GM18870 (cell line): ENCODE data around the gene NAT14.

Experiments
- ATAC-seq: cut with Tn5 transposase; IDR thresholded peaks from one replicate; pipeline ENCODE4 v1.9.1; 2021; ENCODE audit warnings: moderate library complexity; ENCODE audit not compliant: unreplicated experiment

The NAT14 gene

DNA sequence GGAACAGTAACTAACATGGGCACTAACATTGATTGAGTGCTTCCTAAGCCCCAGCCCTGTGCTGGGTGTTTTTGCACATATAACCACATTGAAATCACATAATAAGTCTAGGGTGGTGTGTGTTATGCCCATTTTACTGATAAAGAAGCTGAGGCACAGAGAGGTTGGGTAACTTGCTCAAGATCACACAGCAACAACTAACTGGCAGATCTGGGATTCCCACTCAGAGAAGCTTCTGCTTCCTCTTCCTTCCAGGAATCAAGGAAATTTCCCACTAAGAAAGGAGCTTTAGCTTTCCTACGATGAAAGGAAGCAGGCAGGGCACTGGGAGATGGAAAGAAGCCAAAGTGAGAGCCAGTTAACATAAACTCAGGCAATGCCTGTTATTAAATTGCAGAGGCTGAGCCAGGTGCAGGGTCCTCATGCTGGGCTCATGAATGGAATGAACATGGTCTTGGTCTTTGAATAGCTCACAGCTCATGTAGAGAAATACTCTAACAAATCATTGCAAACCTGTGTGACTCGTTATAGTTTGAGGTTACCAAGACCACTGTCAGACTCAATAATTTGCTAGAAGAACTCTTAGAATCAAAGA is 13.4 kb downstream of the NAT14 start:
- ATAC-seq = no peak

DNA sequence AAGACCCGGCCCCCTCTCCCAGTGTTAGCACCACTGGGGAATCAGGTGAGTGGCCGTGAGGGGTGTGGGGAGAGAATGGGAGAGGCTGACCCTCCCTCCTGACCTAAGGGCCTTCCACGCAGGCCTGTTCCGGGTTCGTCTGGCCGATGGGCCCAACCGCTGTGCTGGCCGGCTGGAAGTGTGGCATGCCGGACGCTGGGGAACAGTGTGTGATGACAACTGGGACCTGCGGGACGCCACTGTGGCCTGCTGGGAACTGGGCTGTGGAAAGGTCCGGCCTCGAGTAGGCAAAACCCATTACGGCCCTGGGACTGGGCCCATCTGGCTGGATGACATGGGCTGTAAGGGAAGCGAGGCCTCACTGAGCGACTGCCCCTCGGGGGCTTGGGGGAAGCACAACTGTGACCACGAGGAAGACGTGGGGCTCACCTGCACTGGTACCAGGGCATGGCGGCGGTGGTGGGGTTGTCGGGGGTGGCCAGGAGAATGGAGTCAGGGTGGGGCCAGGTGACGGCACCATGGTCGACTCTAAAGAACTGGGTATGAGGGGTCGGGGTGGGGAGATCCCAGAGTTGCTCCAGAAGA is 15.5 kb downstream of the NAT14 start:
- ATAC-seq = no peak

DNA sequence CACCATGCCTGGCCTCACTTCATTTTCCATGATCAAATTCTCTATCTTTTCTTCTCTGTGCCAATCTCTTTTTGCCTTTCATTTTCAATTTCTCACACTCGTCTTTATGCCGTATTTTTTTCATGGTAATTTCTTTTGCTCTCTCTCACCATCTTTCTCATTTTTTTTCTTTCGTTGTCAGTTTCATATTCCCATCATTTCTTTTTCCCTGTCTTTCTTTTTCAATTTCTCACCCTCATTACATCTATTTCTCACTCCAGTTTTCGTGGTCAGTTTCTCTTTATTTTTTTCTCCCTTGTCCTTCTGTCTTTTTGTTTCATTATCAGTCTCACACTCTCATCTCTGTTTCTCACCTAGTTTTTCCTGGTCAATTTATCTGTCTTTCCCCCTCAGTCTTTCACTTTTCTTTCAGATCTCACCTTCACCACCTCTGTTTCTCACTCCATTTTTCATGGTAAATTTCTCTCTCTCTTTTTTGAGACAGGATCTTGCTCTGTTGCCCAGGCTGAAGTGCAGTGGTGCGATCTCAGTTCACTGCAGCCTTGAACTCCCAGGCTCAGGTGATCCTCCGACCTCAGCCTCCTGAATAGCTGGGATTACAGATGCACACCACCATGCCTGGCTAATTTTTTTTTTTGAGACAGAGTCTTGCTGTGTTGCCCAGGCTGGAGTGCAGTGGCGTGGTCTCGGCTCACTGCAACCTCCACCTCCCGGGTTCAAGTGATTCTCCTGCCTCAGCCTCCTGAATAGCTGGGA is 17.4 kb downstream of the NAT14 start:
- ATAC-seq = no peak

DNA sequence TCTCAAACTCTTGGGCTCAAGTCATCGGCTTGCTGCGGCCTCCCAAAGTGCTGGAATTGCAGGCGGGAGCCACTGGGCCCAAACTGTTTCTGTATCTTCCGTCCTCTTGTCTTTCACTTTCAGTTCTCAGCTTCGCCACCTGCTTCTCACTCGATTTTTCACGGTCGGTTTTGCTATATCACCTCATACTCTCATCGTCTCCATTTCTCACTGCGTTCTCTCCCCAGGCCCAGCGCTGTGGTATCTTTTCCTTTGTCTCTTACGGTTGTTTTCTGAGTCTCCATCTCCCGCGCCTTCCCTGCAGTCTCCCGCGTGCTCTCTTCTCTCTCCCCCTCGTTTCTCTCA is 18.1 kb downstream of the NAT14 start:
- ATAC-seq = no peak

DNA sequence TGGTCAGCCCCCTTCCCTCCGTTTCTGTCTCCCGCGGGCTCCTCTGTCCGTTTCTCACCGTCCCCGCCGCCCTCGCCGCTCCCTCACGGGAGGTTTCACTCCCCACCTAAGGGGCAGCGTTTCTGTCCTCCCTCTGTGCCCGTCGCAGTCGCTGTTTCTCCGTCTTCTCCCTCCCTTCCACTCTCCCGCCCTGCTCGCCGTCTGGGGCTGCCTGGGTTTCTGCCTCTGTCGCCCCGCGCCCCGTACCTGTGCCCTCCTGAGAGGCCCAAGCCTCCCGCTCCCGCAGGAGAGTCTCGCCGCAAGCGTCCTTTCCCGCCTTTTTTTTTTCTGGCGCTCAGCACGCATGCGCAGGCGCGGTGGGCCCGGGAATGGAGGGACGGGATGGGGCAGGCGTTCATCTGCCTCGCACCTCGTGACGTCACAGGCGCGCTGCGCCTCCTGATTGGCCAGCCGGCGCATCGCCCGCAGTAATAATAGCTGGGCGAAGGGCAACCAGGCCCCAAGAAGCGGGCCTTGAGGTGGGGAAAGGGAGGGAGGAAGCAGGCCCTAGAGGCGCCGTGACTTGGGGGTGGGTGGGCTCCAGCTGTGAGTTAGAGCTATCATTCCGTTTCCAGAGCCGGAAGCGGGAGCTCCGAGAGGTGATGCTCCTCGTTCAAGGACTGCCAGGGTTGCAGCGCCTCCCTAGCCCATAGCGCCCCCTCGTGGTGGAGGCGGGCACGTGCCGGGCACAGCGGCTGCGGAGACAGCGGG is 18.7 kb downstream of the NAT14 start:
- peak; percentile 84 for ATAC-seq

DNA sequence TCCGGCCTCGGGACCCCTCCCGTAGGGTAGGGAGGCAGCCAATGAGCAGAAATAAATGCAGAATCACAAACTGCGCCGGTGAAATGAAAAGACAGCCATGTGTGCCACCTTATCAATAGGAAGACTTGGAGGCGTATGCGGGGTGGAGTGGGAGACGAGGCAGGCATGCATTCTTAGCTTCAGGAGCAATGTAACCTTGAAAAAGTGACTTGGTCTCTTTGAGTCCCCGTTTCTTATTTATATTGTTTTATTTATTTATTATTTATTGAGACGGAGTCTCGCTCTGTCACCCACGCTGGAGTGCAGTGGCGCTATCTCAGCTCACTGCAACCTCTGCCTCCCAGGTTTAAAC is 19.2 kb downstream of the NAT14 start:
- no peak for ATAC-seq

DNA sequence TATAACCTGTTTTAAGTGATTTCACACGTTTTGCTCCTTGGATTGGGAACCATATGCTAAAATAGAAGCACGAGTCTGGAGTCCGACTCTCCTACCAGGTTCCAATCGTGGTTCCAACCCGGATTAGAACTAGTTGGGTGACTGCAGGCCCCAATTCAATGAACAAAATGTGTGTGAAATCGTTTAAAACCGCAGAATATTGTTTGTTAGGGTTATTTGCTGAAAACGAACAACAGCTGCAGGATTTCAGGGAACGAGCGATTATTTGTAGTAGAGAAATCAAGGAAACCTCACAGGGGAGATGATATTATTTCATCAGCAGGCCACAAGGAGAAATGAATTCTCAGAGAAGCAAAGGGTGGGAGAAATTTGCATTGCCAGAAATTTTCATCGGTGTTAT is 20.0 kb downstream of the NAT14 start:
- ATAC-seq = no peak

DNA sequence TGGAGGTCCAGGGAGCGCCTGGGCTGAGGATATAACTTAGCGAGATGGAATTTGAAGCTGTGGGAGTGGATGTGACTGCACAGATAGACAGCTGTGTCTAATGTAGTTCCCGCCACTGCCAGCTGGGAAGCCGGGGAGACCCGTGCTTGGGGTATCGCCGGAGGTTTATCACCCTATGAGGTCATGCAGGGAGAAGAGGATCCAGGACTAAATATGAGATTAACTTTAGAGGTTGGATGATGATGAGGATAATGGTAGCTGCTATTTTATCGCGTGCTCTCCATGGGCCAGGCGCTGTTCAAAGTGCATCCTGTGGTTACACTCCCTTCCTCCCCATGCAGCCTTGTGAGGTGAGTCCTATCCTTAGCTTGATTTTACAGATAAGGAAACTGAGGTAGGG is 23.1 kb downstream of the NAT14 start:
- ATAC-seq = no peak

DNA sequence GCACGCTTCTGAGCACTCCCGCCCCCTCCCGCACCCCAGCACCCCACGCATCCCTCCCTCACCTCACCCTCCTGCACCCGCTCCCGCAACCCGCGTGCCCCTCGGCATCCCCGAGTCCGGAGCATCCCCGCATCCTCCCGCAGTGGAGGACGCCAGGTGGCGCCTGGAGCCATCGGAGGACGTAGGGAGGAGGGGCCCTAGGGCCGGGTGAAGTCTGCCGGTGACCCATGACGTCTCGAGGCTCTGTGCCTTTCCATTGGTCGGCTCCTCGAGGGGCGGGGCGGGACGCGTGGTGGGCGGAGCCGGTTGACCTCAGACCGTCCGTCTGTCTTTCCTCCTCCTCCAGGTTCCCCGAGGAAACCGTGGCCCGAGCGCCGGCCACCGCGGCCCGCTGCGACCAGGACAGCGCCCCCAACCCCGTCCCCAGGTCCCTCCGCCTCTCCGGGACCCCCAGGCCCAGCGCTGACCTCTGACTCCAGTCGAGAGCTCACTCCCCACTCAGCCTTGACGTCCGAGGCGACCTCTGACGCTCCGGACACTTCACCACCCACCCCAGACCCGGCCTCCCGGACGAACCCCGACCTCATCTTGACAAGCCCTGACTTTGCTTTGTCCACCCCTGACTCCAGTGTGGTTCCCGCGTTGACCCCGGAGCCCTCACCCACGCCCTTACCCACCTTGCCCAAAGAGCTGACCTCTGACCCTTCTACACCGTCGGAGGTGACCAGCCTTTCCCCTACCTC is 32.1 kb downstream of the NAT14 start:
- peak; percentile 96 for ATAC-seq

DNA sequence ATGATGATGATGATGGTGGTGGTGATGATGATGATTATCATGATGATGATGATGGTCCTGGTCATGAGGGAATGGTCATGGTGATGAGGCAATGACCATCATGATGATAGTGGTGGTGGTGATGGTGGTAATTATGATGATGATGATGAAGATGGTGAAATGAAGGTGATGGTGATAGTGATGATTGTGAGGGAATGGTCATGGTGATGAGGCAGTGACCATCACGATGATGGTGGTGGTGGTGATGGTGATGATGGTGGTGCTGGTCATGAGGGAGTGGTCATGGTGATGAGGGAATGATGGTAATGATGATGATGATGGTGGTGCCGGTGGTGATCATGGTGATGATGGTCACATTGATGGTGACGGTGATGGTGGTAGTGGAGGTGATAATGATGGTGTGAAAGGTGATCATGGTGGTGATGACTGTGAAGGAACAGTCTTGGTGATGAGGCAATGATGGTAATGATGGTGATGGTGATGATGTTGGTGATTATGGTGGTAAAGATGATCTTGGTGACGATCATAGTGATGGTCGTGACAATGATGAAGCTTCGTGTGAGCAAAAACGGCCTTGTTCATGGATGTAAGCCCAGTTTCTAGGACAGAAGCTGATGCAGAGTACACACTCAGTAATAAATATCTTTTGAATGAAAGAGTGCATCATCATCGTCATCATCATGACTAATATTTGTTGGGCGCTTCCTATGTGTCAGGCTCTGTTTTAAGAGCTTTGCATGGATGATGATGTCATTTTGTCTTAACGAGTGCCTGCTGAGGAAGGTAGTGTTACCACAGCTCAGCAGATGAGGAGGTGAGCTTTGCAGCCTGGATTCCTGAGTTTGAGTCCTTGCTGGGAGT is 34.7 kb downstream of the NAT14 start:
- no peak for ATAC-seq

DNA sequence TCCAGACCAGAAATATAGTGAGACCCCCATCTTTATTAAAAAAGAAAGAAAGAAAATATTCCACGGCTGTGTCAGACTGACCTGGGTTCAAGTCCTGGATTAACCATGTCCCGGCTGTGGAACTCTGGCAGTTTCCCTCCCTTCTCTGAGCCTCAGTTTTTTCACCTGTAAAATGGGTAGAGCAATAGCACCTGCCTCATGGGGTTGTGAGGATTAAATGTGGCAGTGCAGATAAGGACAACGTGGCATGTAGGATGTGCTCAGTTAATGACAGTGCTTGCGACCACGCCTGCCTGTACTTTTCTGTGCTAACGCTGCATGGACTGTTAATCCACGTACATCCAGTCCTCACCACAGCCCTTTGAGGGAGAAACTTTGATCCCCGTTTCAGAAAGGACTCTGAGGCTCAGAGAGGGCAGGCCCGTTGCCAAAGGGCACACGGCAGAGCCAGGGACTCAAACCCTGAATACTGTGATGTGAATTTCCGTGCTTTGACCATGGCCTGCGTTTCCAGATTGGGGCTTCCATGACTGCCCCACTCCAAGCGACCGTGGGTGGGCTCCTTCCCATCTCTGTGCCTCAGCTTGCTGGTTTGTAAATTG is 35.8 kb downstream of the NAT14 start:
- ATAC-seq = no peak

DNA sequence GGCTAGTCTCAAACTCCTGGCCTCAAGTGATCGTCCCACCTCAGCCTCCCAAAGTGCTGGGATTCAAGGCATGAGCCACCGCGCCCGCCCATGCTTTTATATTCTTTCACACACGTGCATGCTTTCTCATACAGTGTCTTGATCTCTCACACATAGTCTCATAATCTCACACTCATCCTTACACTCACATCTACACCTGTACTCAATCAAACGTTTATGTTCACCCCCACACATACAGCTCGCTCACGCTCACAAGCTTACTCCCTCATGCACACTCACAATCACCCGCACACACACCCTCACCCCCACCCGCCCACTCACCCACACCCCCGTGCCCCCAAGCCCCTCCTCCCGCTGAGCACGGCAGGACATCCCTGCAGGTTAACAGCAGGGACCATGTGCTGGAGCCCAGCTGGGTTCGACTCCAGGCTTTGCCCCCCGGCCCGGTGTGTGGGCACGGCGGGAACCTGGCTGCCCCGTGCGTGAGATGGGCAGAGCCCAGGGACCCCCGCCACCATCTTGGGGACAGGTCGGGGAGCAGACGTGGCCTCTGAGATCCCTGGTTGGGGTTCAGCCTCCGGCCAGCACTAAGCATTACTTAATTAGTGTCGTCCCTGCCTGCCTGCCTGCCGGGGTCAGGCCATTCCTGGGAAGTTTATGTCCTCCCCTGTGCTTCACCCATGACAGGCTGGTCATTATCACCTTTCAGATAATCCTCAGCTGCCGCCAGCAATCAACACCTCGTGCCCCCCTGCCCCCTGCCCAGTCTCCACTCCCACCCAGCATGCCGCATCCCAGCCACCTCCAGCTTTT is 40.5 kb downstream of the NAT14 start:
- ATAC-seq = no peak

DNA sequence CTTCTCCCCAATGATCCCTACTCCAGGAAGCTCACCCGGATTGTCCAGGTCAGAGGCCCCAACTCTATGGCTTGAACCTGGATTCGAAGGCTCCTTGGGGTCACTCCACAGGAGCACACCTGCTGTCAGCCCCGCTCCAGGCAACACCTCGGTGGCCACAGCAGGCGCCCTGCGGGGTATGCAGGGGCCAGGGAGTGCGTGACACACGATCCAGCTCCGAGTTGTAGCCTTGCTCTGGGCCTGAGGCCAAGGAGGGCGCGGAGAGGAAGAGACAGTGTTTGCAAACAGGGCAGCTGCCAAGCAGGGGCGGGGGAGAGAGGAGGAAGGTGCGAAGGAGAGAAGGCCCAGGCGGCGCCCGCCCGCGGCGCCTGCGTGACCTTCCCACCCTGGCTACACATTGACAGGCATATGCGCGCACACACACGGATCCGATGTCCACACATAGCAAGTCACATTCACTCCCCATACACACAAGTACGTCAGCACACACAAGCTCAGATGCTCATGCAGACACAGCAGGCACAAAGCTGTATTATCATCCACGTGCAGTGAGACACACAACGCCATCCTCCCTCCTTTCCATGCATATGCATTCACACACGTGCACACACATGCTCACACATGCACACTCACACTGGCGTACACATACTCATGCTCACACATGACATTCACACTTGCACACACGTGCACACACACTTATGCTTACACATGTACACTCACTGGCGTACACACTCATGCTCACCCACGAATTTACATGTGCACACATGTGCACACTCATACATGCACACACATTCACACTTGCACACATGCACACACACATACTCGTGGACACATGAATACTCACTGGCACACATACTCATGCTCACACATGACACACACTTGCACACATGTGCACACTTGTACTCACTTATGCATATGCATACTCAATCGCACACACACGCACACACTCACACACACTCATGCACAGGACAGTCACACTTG is 41.5 kb downstream of the NAT14 start:
- no peak for ATAC-seq

DNA sequence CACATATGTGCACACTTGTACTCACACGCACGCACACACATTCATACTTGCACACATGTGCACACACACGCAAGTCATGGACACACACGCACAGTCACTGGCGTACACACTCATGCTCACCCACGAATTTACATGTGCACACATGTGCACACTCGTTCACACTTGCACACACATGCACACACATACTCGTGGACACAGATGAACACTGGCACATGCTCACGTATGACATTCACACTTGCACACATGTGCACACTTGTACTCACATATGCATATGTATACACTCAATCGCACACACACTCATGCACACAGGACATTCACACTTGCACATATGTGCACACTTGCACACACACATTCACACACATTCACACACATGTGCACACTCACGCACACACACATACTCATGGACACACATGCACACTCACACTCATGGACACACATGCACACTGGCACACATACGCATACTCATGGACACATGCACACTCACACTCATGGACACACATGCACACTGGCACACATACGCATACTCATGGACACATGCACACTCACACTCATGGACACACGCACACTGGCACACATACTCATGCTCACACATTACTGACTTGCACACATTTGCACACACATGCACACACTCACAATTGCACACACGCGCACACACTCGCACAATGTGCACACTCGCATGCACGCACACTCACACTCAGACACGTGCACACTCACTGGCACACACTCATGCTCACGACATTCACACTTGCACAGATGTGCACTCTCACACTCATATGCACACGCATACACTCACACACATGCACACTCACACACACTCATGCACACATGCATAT is 42.4 kb downstream of the NAT14 start:
- ATAC-seq = no peak

DNA sequence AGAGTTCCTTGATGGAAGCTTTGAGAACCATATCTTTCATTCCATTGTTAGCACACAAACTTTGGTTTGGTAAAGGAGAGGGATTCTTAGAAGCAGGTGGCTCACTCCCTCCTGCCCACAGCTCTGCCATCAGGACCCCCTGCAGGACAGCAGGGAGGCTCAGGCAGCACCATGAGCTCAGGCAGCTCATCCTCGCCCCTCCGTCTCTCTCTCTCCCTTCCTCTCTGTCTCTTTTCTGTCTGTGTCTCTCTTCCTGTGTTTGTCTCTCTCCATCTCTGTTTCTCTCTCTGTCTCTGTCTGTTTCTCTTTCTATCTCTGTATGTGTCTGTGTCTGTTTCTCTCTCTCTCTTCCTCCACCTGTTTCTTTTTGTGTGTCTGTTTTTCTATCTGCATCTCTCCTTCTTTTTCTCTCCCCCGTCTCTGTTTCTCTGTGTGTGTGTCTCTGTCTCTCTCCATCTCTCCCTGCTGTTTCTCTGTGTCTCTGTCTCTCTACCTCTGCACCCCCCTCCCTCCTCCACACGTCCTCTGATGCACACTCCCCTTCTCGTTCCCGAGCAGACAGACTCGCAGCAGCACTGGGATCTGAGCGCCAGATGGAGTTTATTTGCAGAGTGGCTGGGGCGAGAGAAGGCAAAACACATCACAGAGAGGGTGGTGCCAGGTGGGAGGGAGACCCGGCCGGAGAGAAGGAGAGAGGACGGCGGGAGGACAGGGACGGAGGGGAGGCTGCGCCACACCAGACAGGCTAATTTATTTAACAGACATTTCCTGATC is 43.2 kb downstream of the NAT14 start:
- ATAC-seq = no peak

DNA sequence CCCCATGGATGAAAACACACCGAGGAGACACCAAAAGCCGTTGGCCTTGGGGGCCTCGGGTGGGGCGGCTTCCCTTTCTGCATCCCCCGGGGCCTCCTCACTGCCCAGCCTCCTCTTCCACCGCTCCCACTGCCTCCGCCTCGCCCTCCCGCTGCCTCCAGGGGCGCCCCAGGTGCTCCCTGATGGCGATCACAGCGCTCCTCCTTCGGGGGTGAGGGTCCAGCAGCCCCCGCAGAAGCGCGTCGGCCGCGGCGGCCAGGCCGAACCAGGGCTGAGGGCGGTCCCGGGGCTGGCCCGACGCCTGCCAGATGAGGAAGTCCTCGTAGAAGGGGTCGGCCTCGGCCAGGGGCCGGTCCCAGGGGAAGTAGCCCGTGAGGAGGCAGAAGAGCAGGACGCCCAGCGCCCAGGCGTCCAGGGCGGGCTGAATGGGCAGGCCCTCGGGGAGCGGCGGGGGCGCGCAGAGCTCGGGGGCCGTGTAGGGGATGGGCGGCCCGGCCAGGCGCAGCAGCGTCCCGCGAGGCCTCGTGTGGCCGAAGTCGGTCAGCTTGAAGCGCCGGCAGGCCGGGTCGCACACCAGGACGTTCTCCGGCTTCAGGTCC is 44.7 kb downstream of the NAT14 start:
- ATAC-seq = no peak
